ENCODE measurements around the gene LRMDA. TPM values are rescaled to one million over a fixed set of nuclear protein-coding genes. Genes with fewer than 3 reads are reported as not detected.

Gene LRMDA
- total RNA-seq, 1 donor from 2014 or later: 17.3 TPM

GRCh38 chr10:76111986-76112825 is 680.8 kb downstream of the LRMDA start:
- DNase-seq (ENCODE audit: low read depth in 2 of 2): no peak

- no peak for DNase-seq (ENCODE audit: low read depth in 2 of 2)
These were observed 681.4 kb downstream of the LRMDA start for GRCh38 chr10:76112826-76113150.

- no peak for DNase-seq (ENCODE audit: low read depth in 2 of 2)
These were observed 682.5 kb downstream of the LRMDA start for GRCh38 chr10:76113952-76114351.

GRCh38 chr10:76114581-76115001 is 683.2 kb downstream of the LRMDA start:
- no peak for DNase-seq (ENCODE audit: low read depth in 2 of 2)

GRCh38 chr10:76115131-76115470 is 683.7 kb downstream of the LRMDA start:
- DNase-seq (ENCODE audit: low read depth in 2 of 2): no peak

DNA sequence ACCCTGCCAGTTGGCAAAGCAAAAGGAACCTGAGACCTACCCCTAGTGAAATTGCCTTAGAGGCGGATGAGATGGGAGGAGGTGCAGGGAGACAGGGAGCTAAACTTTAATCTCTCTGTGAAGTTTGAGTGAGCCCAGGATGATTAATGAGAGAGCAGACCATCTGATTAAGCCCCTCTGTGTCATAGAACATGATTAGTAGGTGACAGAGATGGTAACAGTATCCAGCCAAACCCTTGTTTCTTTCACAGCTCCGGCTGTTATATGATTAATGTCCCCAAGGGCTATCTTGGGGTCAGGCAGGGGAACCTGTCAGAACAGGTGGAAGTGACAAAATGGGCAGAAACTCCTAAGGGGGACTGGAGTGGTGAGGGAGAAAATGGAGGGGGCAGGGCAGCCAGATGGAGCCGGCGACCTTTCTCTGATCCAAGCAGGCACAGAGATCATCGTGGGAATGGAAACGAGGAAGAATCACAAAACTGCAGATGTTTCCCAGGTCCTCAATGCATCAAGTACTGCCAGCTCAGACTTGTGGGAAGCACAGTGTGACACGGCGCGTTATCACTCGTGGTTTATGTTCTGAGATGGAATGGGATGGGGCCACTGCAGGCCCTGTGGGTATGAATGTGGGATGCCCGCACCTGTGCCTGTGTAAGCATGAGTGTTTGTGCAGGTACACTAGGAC is 684.2 kb downstream of the LRMDA start:
- DNase-seq (ENCODE audit: low read depth in 2 of 2): no peak

DNA sequence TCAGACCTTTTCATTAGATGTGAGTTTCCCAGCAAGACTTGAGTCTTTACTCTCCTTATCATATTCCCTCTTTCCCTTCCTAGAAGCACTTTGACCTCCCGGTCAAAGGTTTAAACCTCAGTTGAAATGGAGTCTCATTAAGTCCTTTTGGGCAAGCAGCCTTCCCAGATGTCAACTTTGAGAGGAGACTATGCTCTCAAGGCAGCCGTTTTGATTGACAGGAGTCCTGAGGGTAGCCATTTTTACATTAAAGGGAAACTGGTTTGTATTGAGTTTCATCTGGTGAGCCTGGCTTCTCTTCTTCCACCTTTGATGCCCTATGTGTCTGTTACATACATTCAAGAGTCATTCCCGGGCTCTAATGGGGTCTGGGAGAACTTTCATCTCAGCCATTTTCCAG is 685.1 kb downstream of the LRMDA start:
- DNase-seq (ENCODE audit: low read depth in 2 of 2): no peak

DNA sequence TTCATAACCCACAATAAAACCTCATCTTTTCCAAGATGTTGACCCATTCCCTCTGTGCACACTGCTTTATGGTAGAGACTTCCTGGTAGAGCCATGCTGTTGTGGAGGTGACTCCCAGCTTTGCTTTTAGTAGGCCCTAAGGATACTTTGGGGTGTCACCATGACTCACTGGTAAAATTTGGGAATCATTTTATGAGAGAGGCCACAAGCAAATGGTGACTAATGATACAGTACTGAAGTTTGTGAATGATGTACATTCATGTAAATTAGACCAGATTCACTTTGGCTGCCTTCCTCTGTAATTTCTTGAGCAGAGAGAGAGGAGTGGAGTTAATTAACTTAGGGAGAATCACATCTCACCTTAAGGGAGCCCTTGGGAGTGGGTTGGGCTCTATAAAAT is 686.5 kb downstream of the LRMDA start:
- no peak for DNase-seq (ENCODE audit: low read depth in 2 of 2)

GRCh38 chr10:76119036-76119435 is 687.6 kb downstream of the LRMDA start:
- DNase-seq (ENCODE audit: low read depth in 2 of 2): no peak

GRCh38 chr10:76119515-76119914 is 688.1 kb downstream of the LRMDA start:
- no peak for DNase-seq (ENCODE audit: low read depth in 2 of 2)

GRCh38 chr10:76122056-76122455 is 690.6 kb downstream of the LRMDA start:
- no peak for DNase-seq (ENCODE audit: low read depth in 2 of 2)

- DNase-seq (ENCODE audit: low read depth in 2 of 2): no peak
These were observed 692.9 kb downstream of the LRMDA start for GRCh38 chr10:76124280-76124679.

GRCh38 chr10:76125900-76126299 is 694.5 kb downstream of the LRMDA start:
- no peak for DNase-seq (ENCODE audit: low read depth in 2 of 2)

DNA sequence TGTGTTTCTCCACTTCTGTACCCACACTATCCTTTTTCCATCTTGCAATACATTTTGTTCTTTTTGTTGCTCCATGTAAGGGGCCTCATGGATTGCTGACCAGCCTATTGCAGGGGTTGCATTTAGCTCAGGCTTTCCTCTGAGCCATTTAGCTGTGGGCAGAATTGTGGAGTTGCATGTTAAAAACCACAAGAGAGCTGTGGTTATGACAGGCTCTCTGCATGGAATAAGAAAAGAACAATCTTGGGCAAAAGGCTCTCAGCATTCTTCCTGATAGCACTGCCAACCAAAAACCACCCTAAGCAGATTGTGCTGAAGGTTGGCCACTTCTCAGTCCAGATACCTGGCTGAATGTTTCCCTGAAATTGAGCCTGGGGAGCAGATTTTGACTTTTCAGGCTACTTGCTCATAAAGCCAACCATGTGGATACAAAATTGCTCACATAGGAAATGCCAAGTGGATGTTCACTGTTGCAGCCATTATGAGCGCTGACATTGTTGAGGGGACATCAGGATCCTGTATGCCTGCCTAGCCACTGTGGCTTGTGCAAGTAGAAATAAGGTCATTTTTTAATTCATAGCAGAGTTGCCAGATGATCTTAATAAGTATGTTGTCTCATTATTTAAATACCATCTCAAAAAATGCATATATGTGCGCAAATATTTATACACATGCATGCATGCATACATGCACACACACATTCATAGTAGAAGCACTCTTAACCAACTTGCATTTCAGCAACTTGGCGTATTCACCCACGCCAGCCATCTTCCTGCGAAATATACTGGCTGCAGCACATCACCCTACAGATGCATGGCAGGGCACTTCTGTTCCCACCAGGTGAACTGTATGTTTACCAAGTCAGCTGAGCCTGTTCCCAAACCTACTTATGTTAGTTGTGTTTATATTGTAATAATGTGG is 695.4 kb downstream of the LRMDA start:
- no peak for DNase-seq (ENCODE audit: low read depth in 2 of 2)

DNA sequence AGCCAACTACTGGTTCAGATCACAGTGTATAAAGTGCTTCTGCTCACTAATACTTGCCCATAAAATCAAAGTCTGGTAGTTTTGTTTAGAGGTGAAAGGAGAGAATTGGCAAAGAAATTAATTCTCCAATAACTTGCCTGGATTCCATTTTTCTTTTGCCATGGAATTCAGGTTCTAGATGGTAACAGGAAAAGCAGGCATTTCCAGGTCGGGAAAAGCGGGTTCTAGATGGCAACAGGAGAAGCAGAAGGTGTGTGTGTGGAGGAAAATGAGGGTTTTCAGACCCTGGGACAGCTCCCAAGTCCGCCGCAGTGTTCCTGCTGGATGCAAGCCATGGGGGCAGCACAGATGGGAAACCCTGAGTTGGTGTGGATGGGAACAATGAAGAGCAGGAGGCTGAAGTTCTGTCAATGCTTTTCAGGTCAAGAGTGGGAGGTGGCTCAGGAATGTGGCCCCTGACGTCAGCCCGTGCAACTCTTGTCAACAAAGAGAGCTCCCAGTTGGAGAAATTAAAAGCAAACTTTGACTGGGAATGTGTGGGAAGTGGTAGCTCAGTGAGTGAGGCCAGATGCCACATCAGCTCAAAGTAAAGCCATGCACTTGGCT is 696.7 kb downstream of the LRMDA start:
- peak in 1 of 2 donors; percentile 1 for DNase-seq (ENCODE audit: low read depth in 2 of 2)

DNA sequence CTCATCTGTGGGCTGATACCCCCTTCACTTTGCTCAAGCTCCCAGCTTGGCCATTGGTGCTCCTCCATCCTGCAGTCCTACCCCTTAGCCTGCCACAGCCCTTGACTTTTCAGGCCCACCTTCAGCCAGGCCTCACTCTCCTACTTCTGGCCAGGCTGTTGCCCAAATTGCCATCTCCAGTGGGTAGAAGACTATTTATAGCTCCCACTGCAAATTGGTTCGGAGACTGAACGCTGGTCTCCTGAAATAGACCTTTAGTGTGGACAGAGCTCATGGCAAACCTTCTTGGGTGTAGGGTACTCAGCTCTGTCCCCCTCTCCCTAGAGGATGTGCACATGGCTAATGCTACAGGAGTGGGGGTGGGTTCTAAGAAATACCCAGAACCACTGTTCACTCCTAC is 697.8 kb downstream of the LRMDA start:
- no peak for DNase-seq (ENCODE audit: low read depth in 2 of 2)

- no peak for DNase-seq (ENCODE audit: low read depth in 2 of 2)
These were observed 699.5 kb downstream of the LRMDA start for GRCh38 chr10:76130892-76131291.

- DNase-seq (ENCODE audit: low read depth in 2 of 2): no peak
These were observed 702.3 kb downstream of the LRMDA start for GRCh38 chr10:76133597-76134255.

DNA sequence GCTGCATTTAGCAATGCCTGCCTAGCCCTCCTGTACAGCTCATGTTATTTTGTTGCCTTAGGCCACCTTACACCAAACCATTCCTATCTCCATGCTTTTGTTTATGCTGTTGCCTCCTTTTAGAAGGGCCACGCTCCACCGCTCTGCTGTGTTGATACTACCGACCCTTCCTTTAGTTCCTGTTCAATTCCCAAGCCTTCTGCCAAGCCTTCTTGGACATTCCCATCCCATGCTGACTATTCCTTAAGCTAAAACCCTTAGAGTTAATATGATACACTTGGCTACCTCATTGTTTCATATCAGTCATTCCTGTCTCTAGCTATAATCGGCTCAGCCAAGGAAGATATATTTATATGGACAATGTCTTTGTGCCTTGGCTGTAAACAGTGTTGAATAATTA is 705.5 kb downstream of the LRMDA start:
- no peak for DNase-seq (ENCODE audit: low read depth in 2 of 2)

DNA sequence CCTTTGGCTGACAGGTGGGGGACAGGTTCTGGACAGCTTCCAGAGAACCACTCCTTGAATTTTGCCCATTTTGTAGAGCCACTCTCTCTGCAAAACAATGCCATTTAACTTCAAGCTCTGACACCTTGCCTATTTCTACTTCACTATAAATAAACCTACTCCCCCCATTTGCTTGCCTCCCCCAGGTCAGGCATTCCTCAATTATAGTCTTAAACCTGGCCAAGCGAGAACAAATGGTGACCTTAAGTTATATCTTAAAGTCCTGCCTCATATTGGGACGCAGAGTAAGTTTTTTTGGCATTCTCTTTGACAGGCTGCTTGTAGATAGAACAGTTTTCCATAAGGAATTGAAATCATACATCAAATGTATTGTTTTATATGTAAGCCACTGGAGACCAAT is 706.9 kb downstream of the LRMDA start:
- no peak for DNase-seq (ENCODE audit: low read depth in 2 of 2)

DNA sequence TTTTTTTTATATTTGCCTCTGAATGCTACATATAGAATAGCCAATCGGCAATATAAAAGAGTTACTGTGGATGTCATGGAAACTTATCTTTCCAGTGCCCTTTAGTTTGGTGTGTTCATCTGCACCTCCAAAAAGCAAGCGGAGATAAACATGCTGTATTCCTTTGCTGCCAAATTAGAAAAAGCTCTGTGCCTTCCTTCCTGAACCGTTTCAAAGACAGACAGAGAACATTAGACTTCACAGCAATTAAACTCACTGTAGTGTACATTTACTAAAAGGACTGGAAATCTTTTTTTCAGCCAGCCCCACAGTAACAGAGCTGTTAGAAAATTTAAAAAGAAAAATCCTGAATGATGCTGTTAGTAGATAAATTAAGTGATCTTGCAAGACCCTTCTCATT is 707.5 kb downstream of the LRMDA start:
- DNase-seq (ENCODE audit: low read depth in 2 of 2): no peak

All from lung microvascular endothelial cell (primary cell).